Iris pigment epithelial cell (primary cell): Measurements from ENCODE around the gene RGCC.

ENCODE experiments used
- DNase-seq: peaks from one replicate; pipeline ENCODE4 v3.0.0-alpha.2; 2011; ENCODE audit warnings: low read depth

The RGCC gene

DNA sequence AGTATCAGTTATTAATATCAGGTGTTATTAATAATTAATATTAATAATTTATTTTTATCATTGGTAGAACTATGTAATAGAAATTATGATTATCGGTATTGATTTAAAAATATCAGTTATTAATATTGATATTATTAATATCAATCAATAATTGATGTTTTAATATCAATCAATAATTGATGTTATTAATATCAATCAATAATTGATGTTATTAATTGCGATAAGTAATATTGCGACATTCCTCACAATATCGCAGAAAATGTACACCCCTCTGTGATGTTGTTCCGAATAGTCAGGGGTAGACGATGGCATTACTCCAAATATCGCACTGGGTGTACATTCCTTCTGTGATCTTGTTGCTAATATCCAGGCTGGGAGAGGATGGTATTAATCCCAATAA lies 3.7 kb upstream of the RGCC start:
- DNase-seq: no peak

DNA sequence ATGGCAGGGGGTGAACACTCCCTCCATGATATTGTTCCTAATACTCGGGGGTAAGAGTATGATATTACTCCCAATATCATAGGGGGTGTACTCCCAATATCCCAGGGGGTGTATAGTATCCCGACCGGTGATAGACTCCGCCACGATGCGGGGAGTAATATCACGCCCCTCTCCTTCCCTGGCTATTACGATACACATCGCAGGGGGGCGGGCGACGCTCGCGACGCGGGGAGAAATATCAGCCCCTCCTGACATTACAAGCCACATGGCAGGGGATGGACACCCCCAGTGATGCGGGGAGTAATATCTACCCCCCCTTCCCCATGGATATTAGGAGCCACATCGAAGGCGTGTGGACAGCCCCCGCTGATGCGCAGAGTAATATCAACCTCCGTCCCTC lies 3.2 kb upstream of the RGCC start:
- DNase-seq: no peak

DNA sequence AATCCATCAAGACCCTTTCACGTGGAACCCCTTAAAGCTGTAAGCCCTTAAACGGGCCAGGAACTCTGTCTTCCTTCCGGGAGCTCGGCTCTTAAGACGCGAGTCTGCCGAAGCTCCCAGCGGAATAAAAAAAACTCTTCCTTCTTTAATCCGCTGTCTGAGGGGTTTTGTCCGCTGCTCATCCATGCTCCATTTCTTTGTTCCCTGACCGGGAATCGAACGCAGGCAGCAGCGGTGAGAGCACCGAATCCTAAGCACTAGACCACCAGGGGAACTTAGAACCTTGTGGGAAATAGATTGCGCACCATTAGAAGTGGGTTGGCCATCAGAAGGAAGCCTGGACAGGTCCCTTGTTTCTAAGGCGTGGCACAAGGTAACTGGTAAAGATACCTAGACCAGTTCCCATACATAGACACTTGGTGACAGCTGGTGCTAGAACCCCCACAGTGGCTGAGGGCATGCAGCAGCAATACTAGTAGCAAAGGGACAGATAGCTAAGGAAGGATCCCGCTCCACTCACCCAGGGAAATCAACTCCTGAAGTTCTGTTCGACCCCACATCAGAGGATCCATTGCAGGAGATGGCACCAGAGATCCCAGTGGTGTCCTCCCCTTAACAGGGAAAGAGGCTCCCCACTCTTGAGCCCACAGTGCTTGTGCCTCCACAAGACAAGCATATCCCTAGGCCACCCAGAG lies 1.5 kb upstream of the RGCC start:
- peak; percentile 5 for DNase-seq

DNA sequence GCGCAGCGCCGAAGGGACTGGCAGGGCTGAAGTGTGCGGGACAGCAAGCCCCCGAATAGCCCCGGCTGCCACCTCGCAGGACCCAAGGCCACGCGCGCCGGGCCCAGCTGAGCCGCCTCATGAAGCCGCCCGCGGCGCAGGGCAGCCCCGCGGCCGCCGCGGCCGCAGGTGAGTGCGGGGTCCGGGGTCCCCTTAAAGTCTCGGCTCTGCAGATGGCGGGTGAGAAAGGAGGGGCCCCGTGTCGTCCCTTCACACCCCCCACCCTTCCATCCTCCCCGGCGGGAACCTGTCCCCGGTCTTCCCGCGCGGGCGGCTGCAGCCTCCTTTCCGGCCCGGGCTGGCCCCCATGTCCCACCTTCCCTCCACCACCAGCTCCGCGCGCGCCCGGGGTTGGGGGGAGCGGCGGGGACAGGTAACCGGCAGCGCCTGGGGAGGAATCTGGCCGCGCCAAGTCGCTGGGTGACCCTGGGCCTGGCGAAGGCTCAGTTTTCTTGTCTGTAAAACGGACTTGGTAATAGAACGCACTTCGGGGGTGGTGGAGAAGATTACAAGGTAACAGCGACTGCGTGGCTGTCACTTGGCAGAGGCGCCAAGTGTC lies 338 bp downstream of the RGCC start:
- DNase-seq: peak; percentile 10

DNA sequence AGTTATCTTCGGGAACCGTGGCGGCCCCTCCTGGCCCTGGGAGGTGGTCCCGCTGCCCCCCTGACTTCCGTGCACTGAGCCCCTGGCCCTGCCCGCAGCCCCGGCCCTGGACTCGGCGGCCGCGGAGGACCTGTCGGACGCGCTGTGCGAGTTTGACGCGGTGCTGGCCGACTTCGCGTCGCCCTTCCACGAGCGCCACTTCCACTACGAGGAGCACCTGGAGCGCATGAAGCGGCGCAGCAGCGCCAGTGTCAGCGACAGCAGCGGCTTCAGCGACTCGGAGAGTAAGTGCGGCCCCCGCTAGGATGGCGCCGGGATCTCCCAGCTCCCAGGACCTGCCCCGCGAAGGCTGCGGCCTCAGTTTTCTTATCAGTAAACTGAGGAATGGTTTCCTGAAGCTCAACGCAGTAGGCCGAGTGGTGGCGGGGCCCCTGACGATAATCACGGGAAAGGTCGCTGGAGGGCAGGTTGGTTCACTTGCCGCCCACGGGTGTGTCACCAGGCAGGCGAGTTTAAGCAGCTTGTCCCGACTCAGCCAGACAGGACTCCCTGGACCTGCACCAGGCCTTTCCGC lies 924 bp downstream of the RGCC start:
- DNase-seq: peak; percentile 26

DNA sequence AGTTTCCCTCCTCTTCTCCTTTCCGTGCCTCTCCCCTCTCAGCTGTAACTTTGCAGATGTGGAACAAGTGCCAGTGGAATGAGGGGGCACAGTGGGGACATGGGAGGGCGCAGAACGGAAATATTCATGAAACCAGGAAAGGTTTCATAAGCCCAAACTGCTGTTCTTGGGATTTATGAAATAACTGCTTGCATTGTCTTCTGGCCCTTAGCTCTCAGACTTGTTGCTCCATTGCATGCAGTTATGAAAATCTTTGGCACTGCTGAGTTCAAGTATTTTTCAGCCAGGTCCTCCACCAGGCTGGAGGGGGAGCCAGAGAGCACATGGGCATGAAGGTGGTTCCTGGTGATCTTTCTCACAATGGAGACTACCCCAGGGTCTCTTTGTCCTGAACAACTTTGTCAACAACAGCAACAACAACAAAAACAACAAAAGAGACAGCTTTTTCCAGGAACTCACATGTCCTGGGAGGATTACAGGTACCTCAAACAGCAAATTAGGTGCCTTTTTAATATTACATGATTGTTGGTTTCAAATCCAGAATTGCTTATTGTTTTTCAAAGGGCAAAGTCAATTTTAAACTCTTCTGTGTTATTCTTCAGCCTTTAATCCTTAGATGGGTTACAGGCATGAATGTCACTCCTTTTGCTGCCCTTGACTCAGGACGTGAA lies 1.5 kb downstream of the RGCC start:
- peak; percentile 75 for DNase-seq

DNA sequence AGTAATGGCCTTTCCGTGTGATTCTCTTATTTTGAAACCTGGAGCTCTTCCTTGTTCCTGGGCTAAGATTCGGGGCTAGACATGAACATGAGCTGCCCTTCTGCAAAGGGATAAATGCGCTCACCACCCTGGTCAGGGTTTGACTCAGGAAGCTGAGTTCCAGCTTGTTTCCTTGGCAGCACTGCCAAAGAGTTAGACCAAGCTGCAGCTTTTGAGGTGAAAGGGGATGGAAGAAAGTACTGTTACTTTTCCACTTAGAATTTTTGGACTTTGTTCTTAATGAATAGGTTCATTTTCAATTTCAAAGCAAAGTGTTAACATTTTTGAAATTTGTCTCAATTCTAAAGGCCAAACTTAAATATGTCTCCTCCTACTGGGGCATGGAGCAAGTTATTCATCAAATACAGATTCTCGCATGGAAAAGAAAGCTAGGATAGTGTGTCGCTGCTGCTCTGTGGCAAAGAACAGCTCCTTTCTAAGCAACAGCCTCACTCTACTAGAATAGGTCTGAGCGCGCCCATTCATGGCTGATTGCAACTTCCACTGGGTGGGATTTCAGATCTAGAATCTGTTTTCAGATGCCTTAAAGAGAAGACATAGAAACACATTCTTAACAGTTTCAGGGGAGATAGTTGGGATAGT lies 2.2 kb downstream of the RGCC start:
- DNase-seq: no peak

DNA sequence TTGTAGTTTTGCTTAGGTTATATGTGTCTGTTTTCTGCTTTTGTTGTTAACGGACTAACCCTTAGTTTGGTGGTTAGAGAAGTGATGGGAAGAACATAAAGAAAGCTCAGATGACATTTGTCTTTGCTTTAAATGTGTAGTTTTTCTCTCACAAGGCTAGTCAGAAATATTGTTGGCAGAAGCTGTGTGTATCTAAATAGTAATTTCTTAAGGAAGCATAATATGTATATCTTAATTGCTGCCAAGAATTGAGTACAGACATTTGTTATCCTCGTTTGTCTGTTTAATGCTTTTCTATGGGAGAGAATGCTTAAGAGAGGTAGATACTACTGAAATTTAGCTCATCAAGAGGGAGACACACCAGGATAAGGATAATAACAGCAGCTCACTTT lies 2.7 kb downstream of the RGCC start:
- DNase-seq: no peak

DNA sequence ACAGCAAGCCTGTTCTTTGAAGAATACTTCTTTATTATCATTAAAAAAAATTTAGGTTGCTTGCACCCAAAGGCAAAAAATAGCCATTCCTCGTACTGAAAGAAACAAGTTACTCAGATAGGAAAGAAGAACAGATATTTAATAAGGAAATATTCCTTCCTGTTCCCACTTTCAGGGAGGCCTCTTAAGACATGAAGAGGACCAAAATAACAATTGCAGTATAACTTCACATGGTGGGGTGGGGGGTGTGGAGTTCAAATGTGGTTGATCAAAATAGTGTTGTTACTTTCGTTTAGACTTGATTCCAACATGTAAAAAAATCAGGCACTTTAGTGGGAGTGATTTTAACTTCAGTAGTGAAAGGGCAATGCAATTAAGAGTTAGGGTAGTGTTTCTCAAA lies 3.6 kb downstream of the RGCC start:
- DNase-seq: no peak

DNA sequence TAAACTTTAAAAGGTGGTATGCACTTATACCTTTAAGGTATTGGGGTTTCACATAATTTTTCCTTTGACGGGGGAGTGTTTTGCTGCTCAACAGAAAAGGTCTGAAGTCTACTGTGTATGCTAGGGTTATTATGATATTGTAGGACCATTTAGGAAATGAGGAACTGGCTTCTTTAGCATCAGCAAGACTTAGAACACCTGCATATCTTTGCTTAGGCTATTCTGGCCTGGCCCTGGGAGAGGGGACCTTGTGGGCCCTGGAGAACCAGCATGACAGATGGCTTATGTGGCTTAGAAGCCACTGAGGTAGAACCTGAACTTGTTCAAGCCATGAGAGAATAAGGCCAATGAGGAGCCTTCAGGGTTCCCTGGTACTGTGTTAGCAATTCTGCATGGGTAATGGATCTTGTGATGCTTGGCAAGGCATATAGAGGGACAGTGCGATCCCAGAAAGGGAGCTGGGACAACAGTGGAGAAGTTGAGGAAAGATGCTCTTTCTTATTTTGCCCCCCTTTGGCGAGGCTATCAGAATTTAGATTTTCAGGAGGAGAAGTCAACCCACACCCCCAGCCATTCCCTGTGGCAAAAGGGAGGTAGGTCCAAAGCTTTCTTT lies 4.3 kb downstream of the RGCC start:
- DNase-seq: no peak

DNA sequence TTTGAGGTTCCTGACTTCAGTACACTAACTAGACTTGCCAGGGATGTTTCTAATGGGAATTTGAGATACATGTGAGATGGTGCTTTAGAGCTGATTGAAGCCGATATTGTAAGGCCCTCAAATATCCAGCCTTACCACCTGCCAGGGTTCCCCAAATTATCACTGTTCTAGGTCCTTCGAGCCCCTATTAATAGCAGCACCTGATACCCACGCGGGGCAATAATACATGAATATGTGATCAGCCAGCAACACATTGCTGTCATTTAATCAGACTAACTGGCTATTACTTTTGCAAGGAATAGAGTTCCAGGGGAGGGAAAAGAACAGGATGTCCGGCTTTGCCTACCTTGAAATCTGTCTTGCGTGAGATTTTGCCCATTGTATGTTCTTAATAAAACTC lies 5.1 kb downstream of the RGCC start:
- no peak for DNase-seq

DNA sequence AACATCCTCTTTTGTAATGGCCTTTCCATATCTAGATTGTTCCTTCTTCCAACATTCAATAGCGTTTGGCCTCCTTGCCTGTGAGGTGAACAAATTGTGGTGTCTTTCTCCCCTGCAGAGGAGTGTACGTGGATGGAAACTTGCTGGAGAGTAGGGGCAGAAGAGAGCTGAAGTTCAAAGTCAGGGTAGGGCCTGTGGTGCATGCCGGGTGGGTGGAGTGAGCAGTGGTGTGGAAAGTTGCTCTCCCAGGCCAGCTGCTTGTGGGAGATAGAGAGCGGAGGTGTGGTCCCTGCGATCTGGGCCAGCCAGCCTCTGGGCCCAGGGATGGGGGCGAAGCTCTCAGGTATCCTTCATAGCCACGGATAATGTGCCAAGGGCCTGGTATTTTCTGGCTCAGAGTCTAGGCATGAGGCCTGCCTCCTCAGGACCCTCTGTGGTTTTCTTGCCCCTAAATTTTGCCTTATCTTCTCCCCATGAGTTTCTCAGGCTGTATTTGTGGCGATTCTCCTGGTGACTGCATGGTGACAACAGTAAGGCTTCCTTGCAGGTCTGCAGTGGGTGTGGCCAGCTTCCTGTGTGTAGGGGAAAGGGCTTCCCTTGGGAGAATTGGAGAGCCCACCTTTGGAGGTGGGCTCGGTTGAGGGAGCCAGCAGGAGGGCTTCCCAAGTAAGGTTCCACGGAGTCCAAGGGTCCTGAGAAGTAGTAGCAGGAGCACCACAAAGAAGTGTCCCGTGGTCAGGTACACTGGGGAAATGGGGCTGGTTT lies 6.7 kb downstream of the RGCC start:
- DNase-seq: no peak

DNA sequence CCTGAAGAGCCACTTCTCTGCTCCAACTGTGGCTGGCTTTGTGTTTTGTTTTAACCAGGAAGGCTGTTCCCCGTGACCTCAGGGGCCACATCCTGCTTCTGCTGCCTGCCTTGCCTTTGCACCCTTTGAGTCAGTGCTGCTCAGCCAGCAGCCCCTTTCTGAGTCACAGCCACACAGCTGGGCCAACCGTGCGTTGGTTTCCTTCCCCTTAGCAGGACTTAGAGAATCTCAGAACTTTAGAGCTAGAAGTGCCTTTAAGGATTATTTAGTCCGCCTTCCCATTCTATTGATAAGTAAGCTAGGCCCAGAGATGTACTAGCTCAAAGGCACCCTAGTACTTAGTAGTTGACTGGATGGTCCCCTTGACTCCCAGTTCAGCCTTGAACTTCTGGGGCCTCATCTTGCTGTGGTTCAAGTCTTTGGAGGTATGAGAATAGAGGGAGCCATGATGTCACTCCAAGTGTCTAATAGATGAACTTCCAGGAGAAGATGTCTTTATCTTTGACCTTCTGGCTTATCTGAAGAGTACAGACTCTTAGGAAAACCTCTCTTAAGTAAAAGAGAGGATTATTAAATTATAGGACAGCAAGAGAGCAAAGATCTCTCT lies 8.0 kb downstream of the RGCC start:
- peak; percentile 90 for DNase-seq

DNA sequence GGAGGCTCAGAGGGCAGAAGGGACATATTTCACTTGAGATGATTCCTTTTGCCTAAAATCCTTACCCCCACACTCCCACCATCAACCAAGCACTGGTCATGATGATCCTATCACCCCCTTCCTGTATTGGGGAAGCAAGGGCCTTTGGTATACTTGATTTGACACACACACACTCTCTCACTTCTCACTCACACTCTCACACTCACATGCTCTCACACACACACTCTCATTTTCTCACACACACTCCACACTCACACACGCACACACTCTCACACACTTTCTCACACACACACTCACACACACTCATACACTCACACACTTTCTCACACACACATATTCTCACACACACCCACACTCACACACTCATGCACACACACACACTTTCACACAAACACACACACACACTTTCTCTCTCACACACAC lies 8.6 kb downstream of the RGCC start:
- no peak for DNase-seq

DNA sequence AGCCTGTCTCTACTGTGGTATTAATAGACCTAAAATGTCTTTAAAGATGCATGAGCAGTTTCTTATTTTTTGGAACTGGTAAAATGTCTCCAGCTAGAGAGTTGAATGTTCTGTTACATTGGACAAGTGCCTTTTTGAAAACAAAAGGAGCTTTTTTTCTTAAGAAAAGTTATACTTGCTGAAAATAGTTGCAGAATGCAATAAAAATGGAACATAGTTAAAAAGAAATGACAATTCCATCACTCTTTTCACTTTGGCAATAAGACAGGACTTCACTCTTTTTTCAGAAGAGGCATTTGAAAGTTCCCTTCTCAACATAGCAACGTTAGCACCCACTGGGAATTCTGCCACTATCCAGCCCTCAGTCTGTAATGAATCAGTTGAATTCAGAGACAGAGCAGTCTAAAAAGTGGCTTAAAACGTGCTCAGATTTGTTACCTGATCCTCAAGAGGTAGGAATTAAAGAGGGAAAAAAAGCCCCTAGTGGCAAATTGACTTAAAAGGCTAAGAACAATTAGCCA lies 10.1 kb downstream of the RGCC start:
- DNase-seq: no peak

DNA sequence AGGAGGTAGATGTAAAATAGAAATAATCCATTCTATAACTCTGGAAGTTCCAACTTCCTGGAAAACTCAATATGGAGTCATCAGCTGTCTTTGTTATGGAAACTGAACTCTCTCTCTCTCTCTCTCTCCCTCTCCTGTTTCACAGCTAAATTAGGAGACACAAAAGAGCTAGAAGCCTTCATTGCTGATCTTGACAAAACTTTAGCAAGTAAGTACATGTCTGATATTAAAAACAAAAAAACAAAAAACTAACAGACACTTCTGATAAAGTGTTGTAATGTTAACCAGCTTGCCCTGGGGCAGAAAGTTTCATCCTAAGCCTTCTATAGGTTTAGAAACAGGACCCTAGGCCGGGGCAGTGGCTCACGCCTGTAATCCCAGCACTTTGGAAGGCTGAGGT lies 11.3 kb downstream of the RGCC start:
- no peak for DNase-seq

DNA sequence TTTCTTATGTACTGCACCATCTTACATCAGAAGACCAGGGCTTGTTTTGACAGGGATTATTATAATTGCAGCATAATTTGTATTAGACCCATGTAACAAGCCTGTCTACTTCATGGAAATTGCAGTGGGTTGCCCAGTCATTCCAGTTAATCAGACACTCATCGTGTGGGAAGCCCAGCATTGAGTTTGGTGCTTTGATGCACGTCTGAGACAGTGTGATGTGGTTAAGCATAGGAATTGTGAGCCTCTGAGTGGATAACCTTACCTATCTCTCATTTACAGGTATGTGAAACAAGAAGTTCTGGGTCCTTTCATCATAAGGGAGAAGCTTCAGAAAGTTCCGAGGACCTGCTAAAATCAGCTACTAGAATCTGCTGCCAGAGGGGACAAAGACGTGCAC lies 12.8 kb downstream of the RGCC start:
- no peak for DNase-seq

DNA sequence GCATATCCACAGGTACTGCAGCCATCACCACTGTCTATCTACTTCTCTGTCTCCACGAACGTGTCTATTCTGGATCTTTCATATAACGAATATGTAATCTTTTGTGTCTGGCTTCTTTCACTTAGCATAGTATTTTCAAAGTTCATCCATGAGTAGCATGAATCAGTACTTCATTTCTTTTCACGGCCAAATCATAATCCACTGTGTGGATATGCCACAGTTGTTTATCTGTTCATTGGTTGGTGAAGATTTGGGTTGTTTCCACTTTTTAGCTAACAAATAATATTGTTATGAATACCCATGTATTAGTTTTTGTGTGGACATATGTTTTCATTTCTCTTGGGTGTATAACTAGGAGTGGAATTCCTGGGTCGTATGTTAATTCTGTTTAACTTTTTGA lies 14.4 kb downstream of the RGCC start:
- no peak for DNase-seq

DNA sequence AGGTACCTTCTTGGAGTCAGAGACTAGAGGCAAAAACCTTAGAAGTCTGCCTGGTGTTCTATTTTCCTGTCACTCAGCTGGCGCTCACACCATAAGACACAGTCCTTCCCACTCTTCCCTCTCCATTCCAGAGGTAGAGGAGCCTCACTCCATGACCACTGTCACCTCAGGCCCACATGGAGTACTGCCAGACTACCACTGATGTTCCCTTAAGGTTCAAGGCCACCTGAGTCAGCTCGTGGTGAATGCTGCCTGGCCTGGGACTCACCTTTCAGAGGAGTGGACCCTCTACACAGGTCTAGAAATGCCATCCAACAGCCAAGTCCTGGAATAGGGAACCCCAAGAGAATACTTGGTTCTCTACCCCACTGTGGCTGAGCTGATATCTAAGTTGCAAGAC lies 29.9 kb downstream of the RGCC start:
- DNase-seq: no peak

DNA sequence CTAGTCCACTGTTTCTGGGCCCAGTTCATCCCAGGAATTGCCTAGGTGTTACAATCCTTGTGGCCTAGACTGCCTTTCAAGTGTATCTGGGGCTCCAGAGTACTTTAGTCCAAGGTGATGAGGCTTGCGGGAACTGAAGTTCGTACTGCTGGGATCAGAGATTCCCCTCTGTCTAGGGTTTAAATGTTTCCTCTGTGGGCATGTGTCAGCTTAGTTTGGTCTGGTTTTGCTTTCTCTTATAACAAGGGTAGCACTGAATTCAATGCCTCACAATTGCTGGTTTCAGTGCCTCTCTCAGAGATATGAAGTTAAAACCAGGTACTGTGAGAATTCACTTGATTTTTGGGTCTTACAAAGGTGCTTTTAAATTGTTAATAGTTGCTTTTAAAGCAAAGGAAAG lies 30.8 kb downstream of the RGCC start:
- DNase-seq: no peak
